ENCODE data around the gene EIPR1.

EIPR1 gene

GRCh38 chr2:3414133-3414860 lies 36.7 kb upstream of the EIPR1 start:
- Histone ChIP-seq H3K4me1 (ENCODE audit: control insufficient read depth in 1 of 2, insufficient read depth in 2 of 2, low read length in 2 of 2) (no peaks in the 10 kb centered on the region), H3K27ac (ENCODE audit: low read length) (no peak overlapping the region), H3K36me3 (ENCODE audit: control insufficient read depth in 1 of 2, insufficient read depth in 2 of 2, low read length in 2 of 2) (peaks cover 21 to 24% of the 10 kb centered on the region in 2 donors), H3K27me3 (ENCODE audit: low read depth, low read length) (no peaks in the 10 kb centered on the region), H3K9me3 (ENCODE audit: control insufficient read depth in 1 of 2, low read length in 2 of 2) (no peaks in the 10 kb centered on the region), H3K4me3 (ENCODE audit: low read depth in 1 of 2, low read length in 2 of 2) (no peak overlapping the region)

DNA sequence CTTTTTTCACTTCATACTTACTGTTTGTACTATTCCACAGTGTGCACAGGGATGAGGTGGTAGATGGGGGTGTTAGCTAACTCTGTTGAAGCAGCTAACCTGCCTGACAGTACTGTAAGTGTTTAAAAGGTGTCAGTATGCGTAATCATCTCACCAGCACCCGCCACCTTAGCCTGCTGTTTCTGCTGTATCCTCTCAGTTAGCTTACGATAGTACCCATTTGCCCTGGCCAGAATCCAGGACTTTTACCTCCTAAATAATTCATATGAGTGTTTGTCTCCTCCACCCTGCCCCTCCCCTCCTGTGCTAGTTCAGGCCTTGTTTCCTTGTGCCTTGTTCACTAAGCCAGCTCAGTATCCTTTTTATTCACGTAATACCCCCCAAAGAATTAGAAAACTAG lies 36.1 kb upstream of the EIPR1 start:
- Histone ChIP-seq H3K4me3 (ENCODE audit: low read depth in 1 of 2, low read length in 2 of 2) (no peak overlapping the region), H3K27me3 (ENCODE audit: low read depth, low read length) (no peaks in the 10 kb centered on the region), H3K36me3 (ENCODE audit: control insufficient read depth in 1 of 2, insufficient read depth in 2 of 2, low read length in 2 of 2) (peaks cover 21 to 23% of the 10 kb centered on the region in 2 donors), H3K4me1 (ENCODE audit: control insufficient read depth in 1 of 2, insufficient read depth in 2 of 2, low read length in 2 of 2) (no peaks in the 10 kb centered on the region), H3K9me3 (ENCODE audit: control insufficient read depth in 1 of 2, low read length in 2 of 2) (no peaks in the 10 kb centered on the region), H3K27ac (ENCODE audit: low read length) (no peak overlapping the region)

DNA sequence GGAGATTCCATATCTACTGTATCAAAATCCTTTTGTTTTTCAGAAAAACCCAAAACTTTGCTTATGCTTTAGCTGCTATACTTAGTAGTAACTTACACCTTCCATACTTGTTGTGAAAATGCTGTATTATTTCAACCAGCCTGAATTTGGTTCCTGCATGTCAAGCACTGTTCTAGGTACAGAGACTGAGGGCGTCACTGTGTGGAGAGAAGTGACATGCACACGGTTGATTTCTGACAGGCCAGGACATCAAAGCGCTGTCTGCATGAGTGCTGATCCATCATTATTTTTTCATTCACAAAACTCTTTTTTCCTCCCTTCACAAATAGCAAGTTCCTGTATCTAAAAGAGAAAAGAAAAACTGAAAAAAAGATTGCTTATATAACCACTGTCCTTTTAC lies 33.5 kb upstream of the EIPR1 start:
- Histone ChIP-seq H3K36me3 (ENCODE audit: control insufficient read depth in 1 of 2, insufficient read depth in 2 of 2, low read length in 2 of 2) (peaks cover 20% of the 10 kb centered on the region in 2 donors), H3K27me3 (ENCODE audit: low read depth, low read length) (no peaks in the 10 kb centered on the region), H3K9me3 (ENCODE audit: control insufficient read depth in 1 of 2, low read length in 2 of 2) (no peaks in the 10 kb centered on the region), H3K27ac (ENCODE audit: low read length) (no peak overlapping the region), H3K4me1 (ENCODE audit: control insufficient read depth in 1 of 2, insufficient read depth in 2 of 2, low read length in 2 of 2) (peaks cover 0 to 10% of the 10 kb centered on the region in 2 donors), H3K4me3 (ENCODE audit: low read depth in 1 of 2, low read length in 2 of 2) (no peak overlapping the region)

- no peaks in the 10 kb centered on the region for H3K27me3 ChIP-seq (ENCODE audit: low read depth, low read length)
- no peak overlapping the region for H3K27ac ChIP-seq (ENCODE audit: low read length)
- no peak overlapping the region for H3K4me3 ChIP-seq (ENCODE audit: low read depth in 1 of 2, low read length in 2 of 2)
- peaks cover 17 to 19% of the 10 kb centered on the region in 2 donors for H3K36me3 ChIP-seq (ENCODE audit: control insufficient read depth in 1 of 2, insufficient read depth in 2 of 2, low read length in 2 of 2)
- no peaks in the 10 kb centered on the region for H3K9me3 ChIP-seq (ENCODE audit: control insufficient read depth in 1 of 2, low read length in 2 of 2)
- H3K4me1 ChIP-seq (ENCODE audit: control insufficient read depth in 1 of 2, insufficient read depth in 2 of 2, low read length in 2 of 2) = peaks cover 0 to 10% of the 10 kb centered on the region in 2 donors
These were observed 32.1 kb upstream of the EIPR1 start for GRCh38 chr2:3409627-3410170.

GRCh38 chr2:3408781-3409180 lies 31.2 kb upstream of the EIPR1 start:
- Histone ChIP-seq H3K36me3 (ENCODE audit: control insufficient read depth in 1 of 2, insufficient read depth in 2 of 2, low read length in 2 of 2) (peaks cover 8 to 17% of the 10 kb centered on the region in 2 donors), H3K9me3 (ENCODE audit: control insufficient read depth in 1 of 2, low read length in 2 of 2) (no peaks in the 10 kb centered on the region), H3K27ac (ENCODE audit: low read length) (no peak overlapping the region), H3K4me3 (ENCODE audit: low read depth in 1 of 2, low read length in 2 of 2) (no peak overlapping the region), H3K4me1 (ENCODE audit: control insufficient read depth in 1 of 2, insufficient read depth in 2 of 2, low read length in 2 of 2) (peaks cover 0 to 10% of the 10 kb centered on the region in 2 donors), H3K27me3 (ENCODE audit: low read depth, low read length) (no peaks in the 10 kb centered on the region)

DNA sequence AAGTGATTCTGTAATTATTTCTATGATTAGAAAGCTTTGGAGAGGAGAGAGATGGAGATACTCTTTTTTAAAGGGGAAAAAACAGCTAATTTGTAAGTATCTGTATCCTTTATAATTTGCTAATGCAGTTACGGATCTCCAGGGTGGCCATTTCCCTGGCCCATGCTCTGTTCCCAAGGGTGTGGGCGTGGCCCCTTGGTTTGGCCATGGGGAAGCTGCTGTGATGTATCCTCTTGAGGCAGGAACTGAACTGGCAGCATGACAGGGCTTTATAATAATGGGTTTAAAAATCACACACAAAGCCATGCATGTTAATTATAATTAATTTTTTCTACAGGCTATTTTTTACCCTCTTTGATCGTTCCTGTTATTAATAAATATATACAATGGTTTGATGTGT lies 28.9 kb upstream of the EIPR1 start:
- H3K27ac ChIP-seq (ENCODE audit: low read length) = no peak overlapping the region
- H3K4me1 ChIP-seq (ENCODE audit: control insufficient read depth in 1 of 2, insufficient read depth in 2 of 2, low read length in 2 of 2) = peaks cover 0 to 10% of the 10 kb centered on the region in 2 donors

DNA sequence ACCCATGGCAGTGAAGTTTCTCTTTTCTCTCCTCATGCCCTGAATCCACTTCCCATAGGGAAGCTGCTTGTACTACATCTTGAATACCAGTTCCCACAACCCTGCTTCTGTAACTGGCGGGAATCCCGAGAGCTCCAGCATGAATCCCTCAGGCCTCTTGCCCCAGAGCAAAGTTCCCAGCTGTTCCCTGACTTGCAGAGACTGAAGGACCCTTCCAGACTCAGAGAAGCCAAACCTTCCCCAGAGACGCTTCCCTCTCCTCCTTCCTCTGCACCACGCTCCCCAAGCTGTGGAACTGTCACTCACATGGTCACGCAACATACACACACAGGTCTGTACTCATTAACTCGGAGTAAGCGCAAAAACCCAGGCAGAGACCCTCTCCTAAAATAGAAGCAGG lies 28.3 kb upstream of the EIPR1 start:
- Histone ChIP-seq H3K9me3 (ENCODE audit: control insufficient read depth in 1 of 2, low read length in 2 of 2) (no peaks in the 10 kb centered on the region), H3K4me3 (ENCODE audit: low read depth in 1 of 2, low read length in 2 of 2) (no peak overlapping the region), H3K36me3 (ENCODE audit: control insufficient read depth in 1 of 2, insufficient read depth in 2 of 2, low read length in 2 of 2) (peaks cover 17 to 23% of the 10 kb centered on the region in 2 donors), H3K4me1 (ENCODE audit: control insufficient read depth in 1 of 2, insufficient read depth in 2 of 2, low read length in 2 of 2) (peaks cover 0 to 10% of the 10 kb centered on the region in 2 donors), H3K27ac (ENCODE audit: low read length) (no peak overlapping the region), H3K27me3 (ENCODE audit: low read depth, low read length) (no peaks in the 10 kb centered on the region)

More for the DNA sequence above, 28.9 kb upstream of the EIPR1 start:
- Histone ChIP-seq H3K9me3 (ENCODE audit: control insufficient read depth in 1 of 2, low read length in 2 of 2) (no peaks in the 10 kb centered on the region), H3K27me3 (ENCODE audit: low read depth, low read length) (no peaks in the 10 kb centered on the region), H3K36me3 (ENCODE audit: control insufficient read depth in 1 of 2, insufficient read depth in 2 of 2, low read length in 2 of 2) (peaks cover 18 to 19% of the 10 kb centered on the region in 2 donors), H3K4me3 (ENCODE audit: low read depth in 1 of 2, low read length in 2 of 2) (no peak overlapping the region)

GRCh38 chr2:3405307-3405706 lies 27.7 kb upstream of the EIPR1 start:
- no peaks in the 10 kb centered on the region for H3K9me3 ChIP-seq (ENCODE audit: control insufficient read depth in 1 of 2, low read length in 2 of 2)

GRCh38 chr2:3404349-3404894 lies 26.8 kb upstream of the EIPR1 start:
- peaks cover 0 to 10% of the 10 kb centered on the region in 2 donors for H3K4me1 ChIP-seq (ENCODE audit: control insufficient read depth in 1 of 2, insufficient read depth in 2 of 2, low read length in 2 of 2)
- no peak overlapping the region for H3K4me3 ChIP-seq (ENCODE audit: low read depth in 1 of 2, low read length in 2 of 2)
- peaks cover 19 to 26% of the 10 kb centered on the region in 2 donors for H3K36me3 ChIP-seq (ENCODE audit: control insufficient read depth in 1 of 2, insufficient read depth in 2 of 2, low read length in 2 of 2)
- no peaks in the 10 kb centered on the region for H3K9me3 ChIP-seq (ENCODE audit: control insufficient read depth in 1 of 2, low read length in 2 of 2)
- H3K27ac ChIP-seq (ENCODE audit: low read length) = no peak overlapping the region
- no peaks in the 10 kb centered on the region for H3K27me3 ChIP-seq (ENCODE audit: low read depth, low read length)

More at GRCh38 chr2:3405307-3405706, 27.7 kb upstream of the EIPR1 start:
- H3K27me3 ChIP-seq (ENCODE audit: low read depth, low read length) = no peaks in the 10 kb centered on the region
- peaks cover 19 to 26% of the 10 kb centered on the region in 2 donors for H3K36me3 ChIP-seq (ENCODE audit: control insufficient read depth in 1 of 2, insufficient read depth in 2 of 2, low read length in 2 of 2)
- H3K27ac ChIP-seq (ENCODE audit: low read length) = no peak overlapping the region
- H3K4me1 ChIP-seq (ENCODE audit: control insufficient read depth in 1 of 2, insufficient read depth in 2 of 2, low read length in 2 of 2) = peaks cover 0 to 10% of the 10 kb centered on the region in 2 donors
- no peak overlapping the region for H3K4me3 ChIP-seq (ENCODE audit: low read depth in 1 of 2, low read length in 2 of 2)

- no peaks in the 10 kb centered on the region for H3K27me3 ChIP-seq (ENCODE audit: low read depth, low read length)
- no peak overlapping the region for H3K27ac ChIP-seq (ENCODE audit: low read length)
- no peak overlapping the region for H3K4me3 ChIP-seq (ENCODE audit: low read depth in 1 of 2, low read length in 2 of 2)
- H3K9me3 ChIP-seq (ENCODE audit: control insufficient read depth in 1 of 2, low read length in 2 of 2) = no peaks in the 10 kb centered on the region
- H3K36me3 ChIP-seq (ENCODE audit: control insufficient read depth in 1 of 2, insufficient read depth in 2 of 2, low read length in 2 of 2) = peaks cover 19 to 27% of the 10 kb centered on the region in 2 donors
- H3K4me1 ChIP-seq (ENCODE audit: control insufficient read depth in 1 of 2, insufficient read depth in 2 of 2, low read length in 2 of 2) = peaks cover 0 to 10% of the 10 kb centered on the region in 2 donors
These were observed 26.1 kb upstream of the EIPR1 start for GRCh38 chr2:3403587-3404334.

DNA sequence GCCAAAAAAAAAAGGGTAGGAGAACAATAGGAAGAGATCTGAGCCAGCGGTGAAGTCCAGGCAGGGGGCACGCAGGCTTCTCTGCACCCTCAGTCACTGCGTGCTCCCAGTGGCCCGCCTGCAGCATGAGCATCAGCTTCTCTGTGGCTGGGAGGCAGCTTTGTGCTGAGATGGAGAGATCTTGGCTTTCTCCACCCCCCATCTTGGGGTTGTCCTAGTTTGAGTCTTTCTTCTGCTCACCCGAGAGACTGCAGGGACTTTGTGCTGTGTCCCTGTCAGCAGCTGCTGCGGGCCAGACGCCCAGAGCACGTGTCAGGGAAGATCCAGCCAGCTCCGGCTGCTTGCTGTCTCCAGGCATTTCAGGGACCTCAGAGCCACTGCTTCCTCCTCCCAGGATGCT lies 22.2 kb upstream of the EIPR1 start:
- Histone ChIP-seq H3K36me3 (ENCODE audit: control insufficient read depth in 1 of 2, insufficient read depth in 2 of 2, low read length in 2 of 2) (peaks cover 20 to 49% of the 10 kb centered on the region in 2 donors), H3K27me3 (ENCODE audit: low read depth, low read length) (no peaks in the 10 kb centered on the region), H3K27ac (ENCODE audit: low read length) (no peak overlapping the region), H3K4me1 (ENCODE audit: control insufficient read depth in 1 of 2, insufficient read depth in 2 of 2, low read length in 2 of 2) (no peaks in the 10 kb centered on the region), H3K4me3 (ENCODE audit: low read depth in 1 of 2, low read length in 2 of 2) (no peak overlapping the region), H3K9me3 (ENCODE audit: control insufficient read depth in 1 of 2, low read length in 2 of 2) (peaks cover 4 to 17% of the 10 kb centered on the region in 2 donors)
